ENCODE measurements around the gene KIF1C. TPM values are rescaled to one million over a fixed set of nuclear protein-coding genes. Genes with fewer than 3 reads are reported as not detected.

The KIF1C gene
- total RNA-seq, 4 donors from 2014 or later: 157 to 251 (median 187) TPM

DNA sequence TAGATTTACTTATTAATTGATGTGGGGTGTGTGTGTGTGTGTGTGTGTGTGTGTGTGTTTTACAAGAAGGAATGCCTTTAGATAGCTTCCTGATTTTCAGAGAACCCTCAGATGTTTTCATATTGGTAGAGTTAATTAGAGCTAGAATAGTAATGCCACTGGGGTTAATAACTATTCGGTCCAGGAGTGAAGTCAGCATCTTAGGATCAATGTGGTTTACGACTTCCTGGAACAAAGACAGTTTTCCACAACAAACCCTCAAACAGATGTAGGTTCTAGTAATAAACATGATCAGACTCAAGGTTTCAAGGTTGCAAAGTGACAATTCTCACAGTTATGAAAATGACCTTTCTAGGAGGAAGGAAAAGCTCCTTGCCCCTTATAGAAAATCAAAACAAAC is 49.7 kb downstream of the KIF1C start:
- DNase-seq (ENCODE audit: extremely low spot score): no peak
- 58% methylated on average over 2 of the region's 2 CpGs for WGBS
- Histone ChIP-seq H3K9me3 (no peaks in the 10 kb centered on the region), H3K27ac (replicated peaks in 1 of 4) (no peak overlapping the region), H3K4me1 (peaks cover 6 to 13% (median 9%) of the 10 kb centered on the region in 4 donors), H3K36me3 (no peaks in the 10 kb centered on the region), H3K27me3 (no peaks in the 10 kb centered on the region), H3K4me3 (no peak overlapping the region)
- TF ChIP-seq, protein P1, sequence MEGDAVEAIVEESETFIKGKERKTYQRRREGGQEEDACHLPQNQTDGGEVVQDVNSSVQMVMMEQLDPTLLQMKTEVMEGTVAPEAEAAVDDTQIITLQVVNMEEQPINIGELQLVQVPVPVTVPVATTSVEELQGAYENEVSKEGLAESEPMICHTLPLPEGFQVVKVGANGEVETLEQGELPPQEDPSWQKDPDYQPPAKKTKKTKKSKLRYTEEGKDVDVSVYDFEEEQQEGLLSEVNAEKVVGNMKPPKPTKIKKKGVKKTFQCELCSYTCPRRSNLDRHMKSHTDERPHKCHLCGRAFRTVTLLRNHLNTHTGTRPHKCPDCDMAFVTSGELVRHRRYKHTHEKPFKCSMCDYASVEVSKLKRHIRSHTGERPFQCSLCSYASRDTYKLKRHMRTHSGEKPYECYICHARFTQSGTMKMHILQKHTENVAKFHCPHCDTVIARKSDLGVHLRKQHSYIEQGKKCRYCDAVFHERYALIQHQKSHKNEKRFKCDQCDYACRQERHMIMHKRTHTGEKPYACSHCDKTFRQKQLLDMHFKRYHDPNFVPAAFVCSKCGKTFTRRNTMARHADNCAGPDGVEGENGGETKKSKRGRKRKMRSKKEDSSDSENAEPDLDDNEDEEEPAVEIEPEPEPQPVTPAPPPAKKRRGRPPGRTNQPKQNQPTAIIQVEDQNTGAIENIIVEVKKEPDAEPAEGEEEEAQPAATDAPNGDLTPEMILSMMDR (IDR thresholded peaks at IDR 0.05): no peak
- TF ChIP-seq EP300 (IDR thresholded peaks at IDR 0.05) (no peak), POLR2A (IDR thresholded peaks at IDR 0.05; ENCODE audit: low read depth) (no peak), POLR2AphosphoS5 (IDR thresholded peaks at IDR 0.05) (no peak)
- intact Hi-C loops (cut with DNase I): no loop called here

DNA sequence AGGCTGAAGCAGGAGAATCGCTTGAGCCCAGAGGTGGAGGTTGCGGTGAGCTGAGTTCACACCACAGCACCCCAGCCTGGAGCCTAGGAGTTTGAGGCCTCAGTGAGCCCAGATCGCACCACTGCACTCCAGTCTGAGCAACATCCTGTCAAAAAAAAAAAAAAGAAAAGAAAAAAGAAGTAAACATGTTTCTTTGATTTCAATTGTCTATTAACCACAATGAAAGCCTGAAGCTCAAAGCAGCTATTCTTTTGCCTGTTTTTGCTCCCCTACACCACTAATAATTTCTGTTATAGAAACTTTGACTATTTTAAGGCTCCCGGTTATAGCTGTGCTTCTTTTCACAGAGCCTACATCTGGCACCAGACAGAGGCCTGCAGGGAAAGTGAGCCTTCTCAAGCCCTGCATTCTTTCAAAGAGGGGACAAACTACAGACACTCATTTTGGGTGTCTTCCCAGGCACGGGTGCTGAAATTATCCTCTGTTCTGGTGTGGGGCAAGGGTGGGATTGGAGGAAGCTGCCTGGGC is 51.6 kb downstream of the KIF1C start:
- H3K27me3 ChIP-seq: no peaks in the 10 kb centered on the region
- H3K27ac ChIP-seq (replicated peaks in 1 of 4): peak overlapping the region; percentile 31 to 58 (median 48)
- H3K4me1 ChIP-seq: peaks cover 6 to 13% (median 9%) of the 10 kb centered on the region in 4 donors
- no peaks in the 10 kb centered on the region for H3K9me3 ChIP-seq
- H3K36me3 ChIP-seq: no peaks in the 10 kb centered on the region
- TF ChIP-seq POLR2A (IDR thresholded peaks at IDR 0.05; ENCODE audit: low read depth) (no peak), EP300 (IDR thresholded peaks at IDR 0.05) (no peak), POLR2AphosphoS5 (IDR thresholded peaks at IDR 0.05) (no peak)
- TF ChIP-seq, protein P1 (IDR thresholded peaks at IDR 0.05): no peak
- no peak overlapping the region for H3K4me3 ChIP-seq
- DNase-seq (ENCODE audit: extremely low spot score): no peak
- intact Hi-C loops (cut with DNase I): no loop called here
- 58% methylated on average over 5 of the region's 5 CpGs for WGBS

DNA sequence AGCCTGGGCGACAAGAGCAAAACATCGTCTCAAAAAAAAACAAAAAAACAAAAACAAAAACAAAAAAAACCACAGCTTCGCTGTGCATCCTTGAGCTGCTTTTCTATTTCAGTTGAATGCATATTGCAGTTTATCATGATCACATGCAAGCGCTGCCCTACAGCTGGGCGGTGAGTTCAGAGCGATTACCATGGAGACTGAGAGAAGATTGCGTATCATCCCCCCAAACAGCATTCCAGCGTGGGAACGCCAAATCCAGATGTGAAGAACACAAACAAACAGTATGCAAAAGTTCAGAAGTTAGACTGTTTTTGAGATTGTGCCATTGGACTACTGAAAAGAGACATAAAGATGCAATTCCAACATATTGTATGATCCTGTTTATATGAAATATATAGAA is 52.5 kb downstream of the KIF1C start:
- intact Hi-C loops (cut with DNase I): no loop called here
- Histone ChIP-seq H3K36me3 (no peaks in the 10 kb centered on the region), H3K27ac (replicated peaks in 1 of 4) (no peak overlapping the region), H3K4me1 (peaks cover 6 to 13% (median 9%) of the 10 kb centered on the region in 4 donors), H3K4me3 (no peak overlapping the region), H3K9me3 (no peaks in the 10 kb centered on the region), H3K27me3 (no peaks in the 10 kb centered on the region)
- TF ChIP-seq POLR2A (IDR thresholded peaks at IDR 0.05; ENCODE audit: low read depth): no peak
- TF ChIP-seq EP300 (IDR thresholded peaks at IDR 0.05): no peak
- TF ChIP-seq POLR2AphosphoS5 (IDR thresholded peaks at IDR 0.05): no peak
- TF ChIP-seq, protein P1 (IDR thresholded peaks at IDR 0.05): no peak
- DNase-seq (ENCODE audit: extremely low spot score): no peak
- WGBS: 75% methylated on average over 9 of the region's 9 CpGs

DNA sequence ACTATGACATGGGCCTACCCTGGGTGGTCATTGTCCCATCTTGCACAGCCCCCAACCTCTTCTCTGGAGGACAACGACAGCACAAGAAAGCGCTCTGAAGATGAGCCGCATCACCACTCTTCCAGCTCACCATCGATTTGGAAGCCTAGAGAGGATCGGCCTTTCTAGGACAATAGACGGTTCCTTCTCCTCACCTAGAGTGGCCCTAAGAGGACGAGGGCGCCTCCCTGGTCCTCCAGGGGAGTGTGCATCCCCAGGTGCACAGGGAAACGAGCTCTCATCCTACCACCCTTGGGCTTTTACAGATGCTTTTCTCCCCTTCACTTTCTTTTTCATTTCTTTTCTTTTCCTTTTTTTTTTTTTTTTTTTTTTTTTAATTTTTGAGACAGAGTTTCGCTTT is 57.8 kb downstream of the KIF1C start:
- Histone ChIP-seq H3K4me1 (no peaks in the 10 kb centered on the region), H3K36me3 (no peaks in the 10 kb centered on the region), H3K27me3 (peaks cover 0 to 19% (median 0%) of the 10 kb centered on the region in 4 donors), H3K9me3 (no peaks in the 10 kb centered on the region), H3K4me3 (no peak overlapping the region), H3K27ac (replicated peaks in 1 of 4) (no peak overlapping the region)
- intact Hi-C loops (cut with DNase I): no loop called here
- no peak for DNase-seq (ENCODE audit: extremely low spot score)
- 89% methylated on average over 9 of the region's 10 CpGs for WGBS
- no peak for TF ChIP-seq EP300 (IDR thresholded peaks at IDR 0.05)
- no peak for TF ChIP-seq POLR2A (IDR thresholded peaks at IDR 0.05; ENCODE audit: low read depth)
- TF ChIP-seq, protein P1 (IDR thresholded peaks at IDR 0.05): no peak
- no peak for TF ChIP-seq POLR2AphosphoS5 (IDR thresholded peaks at IDR 0.05)

DNA sequence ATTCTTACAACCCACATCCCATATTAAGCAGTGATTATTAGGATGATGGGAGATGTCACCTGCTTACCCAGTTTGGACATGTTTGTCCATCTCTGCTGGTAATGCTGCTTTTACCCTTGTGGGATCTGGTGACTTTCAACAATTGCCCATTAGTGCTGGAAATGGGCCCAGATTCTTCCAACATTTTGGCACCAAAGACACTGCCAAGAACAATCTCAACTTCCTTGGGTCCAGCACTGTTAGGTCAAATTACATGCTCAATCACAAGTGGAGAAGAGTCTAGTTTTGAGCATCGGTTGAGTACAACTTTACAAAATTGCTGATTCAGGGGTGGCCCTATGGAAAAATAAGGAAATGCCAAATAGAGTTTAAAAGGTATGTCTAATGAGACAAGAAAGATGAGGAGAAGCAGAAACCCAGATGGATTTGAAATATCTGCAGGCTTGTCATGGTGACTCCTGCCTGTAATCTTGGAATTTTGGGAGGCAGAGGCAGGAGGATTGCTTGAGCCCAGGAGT is 67.5 kb downstream of the KIF1C start:
- 31% methylated on average over 1 of the region's 1 CpG for WGBS
- TF ChIP-seq POLR2AphosphoS5 (IDR thresholded peaks at IDR 0.05): no peak
- no peak for TF ChIP-seq EP300 (IDR thresholded peaks at IDR 0.05)
- TF ChIP-seq POLR2A (IDR thresholded peaks at IDR 0.05; ENCODE audit: low read depth): no peak
- H3K4me1 ChIP-seq: peaks cover 0 to 4% (median 0%) of the 10 kb centered on the region in 4 donors
- intact Hi-C loops (cut with DNase I): no loop called here
- no peak overlapping the region for H3K27ac ChIP-seq (replicated peaks in 1 of 4)
- H3K36me3 ChIP-seq: no peaks in the 10 kb centered on the region
- DNase-seq (ENCODE audit: extremely low spot score): no peak
- H3K4me3 ChIP-seq: no peak overlapping the region
- no peaks in the 10 kb centered on the region for H3K9me3 ChIP-seq
- peaks cover 0 to 6% (median 0%) of the 10 kb centered on the region in 4 donors for H3K27me3 ChIP-seq
